Caco-2 (cell line): ENCODE data around the gene KDM4C. TPM values are rescaled to one million over a fixed set of nuclear protein-coding genes. Genes with fewer than 3 reads are reported as not detected.

ENCODE experiments used
- BruUV-seq: library from RNA; stranded (reverse); fragments of 400-500 nt; replicated peaks from 2 replicates; lab custom pipeline; 2021; lab: Mats Ljungman, UMichigan
- CTCF ChIA-PET: fragments of 300-600 bp; sonication (Branson Sonifier 250); formaldehyde crosslinking; loops from one replicate; lab custom pipeline; 2022; ENCODE audit warnings: antibody characterized with exemption; lab: Charles Lee
- POLR2A ChIA-PET: fragments of 300-600 bp; sonication (Branson Sonifier 250); formaldehyde crosslinking; loops from one replicate; lab custom pipeline; 2022; ENCODE audit warnings: antibody characterized with exemption; lab: Charles Lee
- DNase-seq, 2 experiments: peaks; one replicate each; pipeline versions ENCODE4 v3.0.0 to v3.0.0-alpha.2; 2020 to 2022
- H3K27me3 ChIP-seq: replicated peaks from 2 replicates; pipeline ENCODE4 v1.6.0; 2011; ENCODE audit warnings: low read length; ENCODE audit not compliant: control insufficient read depth, insufficient read depth
- H3K36me3 ChIP-seq: 2 replicates; pipeline ENCODE4 v1.5.1; 2011; ENCODE audit warnings: low read length; ENCODE audit not compliant: control insufficient read depth, insufficient read depth
- H3K4me1 ChIP-seq: fragments of 250-450 bp; sonication (Bioruptor Pico); 2 replicates; pipeline ENCODE4 v1.5.1; 2020; ENCODE audit warnings: mild to moderate bottlenecking
- H3K4me3 ChIP-seq: 2 replicates; pipeline ENCODE4 v1.5.1; 2011; ENCODE audit warnings: low read depth, mild to moderate bottlenecking, control low read depth, low read length
- H3K9me3 ChIP-seq: fragments of 250-450 bp; sonication (Bioruptor Pico); 2 replicates; pipeline ENCODE4 v1.5.1; 2020; ENCODE audit warnings: mild to moderate bottlenecking, moderate library complexity
- H3K27ac Mint-ChIP-seq: one replicate; pipeline ENCODE4 v1.8.0; 2022; ENCODE audit warnings: mixed read lengths; ENCODE audit not compliant: unreplicated experiment
- H3K27me3 Mint-ChIP-seq: one replicate; pipeline ENCODE4 v1.8.0; 2022; ENCODE audit warnings: mixed read lengths; ENCODE audit not compliant: insufficient read depth, unreplicated experiment
- H3K36me3 Mint-ChIP-seq: one replicate; pipeline ENCODE4 v1.8.0; 2022; ENCODE audit warnings: mild to moderate bottlenecking, mixed read lengths; ENCODE audit not compliant: insufficient read depth, unreplicated experiment
- H3K4me1 Mint-ChIP-seq: one replicate; pipeline ENCODE4 v1.8.0; 2022; ENCODE audit warnings: low read depth, mixed read lengths; ENCODE audit not compliant: unreplicated experiment
- H3K4me3 Mint-ChIP-seq: one replicate; pipeline ENCODE4 v1.8.0; 2022; ENCODE audit warnings: mild to moderate bottlenecking, moderate library complexity, mixed read lengths; ENCODE audit not compliant: unreplicated experiment
- H3K9me3 Mint-ChIP-seq: one replicate; pipeline ENCODE4 v1.8.0; 2022; ENCODE audit warnings: mixed read lengths; ENCODE audit not compliant: unreplicated experiment
- intact Hi-C: fragments of 100-400 bp; cut with micrococcal nuclease; formaldehyde crosslinking; loops from one replicate; pipeline ENCODE4 v1.10.0; 2022; ENCODE audit not compliant: unreplicated experiment
- total RNA-seq: library from RNA; stranded (reverse); gene quantifications from 2 replicates; pipeline ENCODE4 v1.2.3, GENCODE V29; 2022
- TF ChIP-seq, protein P1 (sequence below), 2 experiments: fragments of 200-600 bp in 1 of 2; IDR thresholded peaks; 1 replicate in 1 of 2; 2 replicates in 1 of 2; pipeline versions ENCODE4 v1.5.1 to v1.8.0; 2011 to 2022; ENCODE audit warnings: antibody characterized with exemption in 1 of 2, control low read depth in 1 of 2, inconsistent platforms in 1 of 2, low read depth in 1 of 2, low read length in 1 of 2, mild to moderate bottlenecking in 1 of 2, moderate library complexity in 1 of 2; ENCODE audit not compliant: insufficient read depth in 1 of 2, severe bottlenecking in 1 of 2, unreplicated experiment in 1 of 2

Gene KDM4C
- total RNA-seq, 1 experiment from 2014 or later: 40.3 TPM

DNA sequence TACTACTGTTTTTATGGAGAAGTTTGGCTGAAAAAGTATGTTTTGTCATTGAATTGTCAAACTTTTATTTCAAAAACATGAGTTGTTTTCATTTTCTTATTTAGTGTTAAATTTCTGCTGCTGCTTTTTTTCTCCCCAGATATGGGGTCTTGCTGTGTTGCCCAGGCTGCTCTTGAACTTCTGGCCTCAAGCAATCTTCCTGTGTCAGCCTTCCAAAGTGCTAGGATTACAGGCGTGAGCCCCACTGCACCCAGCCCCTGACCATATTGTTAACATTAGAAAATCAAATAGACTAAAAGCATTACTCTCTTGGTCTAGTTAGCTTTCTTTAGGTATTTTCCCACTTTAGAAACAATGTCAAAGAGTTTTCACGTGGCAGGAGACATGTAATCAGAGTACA lies 215.3 kb downstream of the KDM4C start:
- no peaks in the 10 kb centered on the region for H3K27me3 Mint-ChIP-seq
- TF ChIP-seq, protein P1, sequence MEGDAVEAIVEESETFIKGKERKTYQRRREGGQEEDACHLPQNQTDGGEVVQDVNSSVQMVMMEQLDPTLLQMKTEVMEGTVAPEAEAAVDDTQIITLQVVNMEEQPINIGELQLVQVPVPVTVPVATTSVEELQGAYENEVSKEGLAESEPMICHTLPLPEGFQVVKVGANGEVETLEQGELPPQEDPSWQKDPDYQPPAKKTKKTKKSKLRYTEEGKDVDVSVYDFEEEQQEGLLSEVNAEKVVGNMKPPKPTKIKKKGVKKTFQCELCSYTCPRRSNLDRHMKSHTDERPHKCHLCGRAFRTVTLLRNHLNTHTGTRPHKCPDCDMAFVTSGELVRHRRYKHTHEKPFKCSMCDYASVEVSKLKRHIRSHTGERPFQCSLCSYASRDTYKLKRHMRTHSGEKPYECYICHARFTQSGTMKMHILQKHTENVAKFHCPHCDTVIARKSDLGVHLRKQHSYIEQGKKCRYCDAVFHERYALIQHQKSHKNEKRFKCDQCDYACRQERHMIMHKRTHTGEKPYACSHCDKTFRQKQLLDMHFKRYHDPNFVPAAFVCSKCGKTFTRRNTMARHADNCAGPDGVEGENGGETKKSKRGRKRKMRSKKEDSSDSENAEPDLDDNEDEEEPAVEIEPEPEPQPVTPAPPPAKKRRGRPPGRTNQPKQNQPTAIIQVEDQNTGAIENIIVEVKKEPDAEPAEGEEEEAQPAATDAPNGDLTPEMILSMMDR (IDR thresholded peaks at IDR 0.05; ENCODE audit: insufficient read depth in 1 of 2, low read depth in 1 of 2, low read length in 1 of 2, severe bottlenecking in 1 of 2, unreplicated experiment in 1 of 2): no peak
- ChIA-PET POLR2A (no interaction called here), CTCF (no interaction called here)
- no peaks in the 10 kb centered on the region for H3K27me3 ChIP-seq
- H3K4me1 Mint-ChIP-seq: no peaks in the 10 kb centered on the region
- H3K27ac Mint-ChIP-seq: no peak overlapping the region
- no peaks in the 10 kb centered on the region for H3K36me3 Mint-ChIP-seq
- H3K36me3 ChIP-seq: no peaks in the 10 kb centered on the region
- no peak for DNase-seq
- H3K4me3 Mint-ChIP-seq: no peak overlapping the region
- H3K9me3 ChIP-seq: no peaks in the 10 kb centered on the region
- no peaks in the 10 kb centered on the region for H3K9me3 Mint-ChIP-seq
- no peak overlapping the region for H3K4me3 ChIP-seq
- intact Hi-C loops: no loop called here
- BruUV-seq: no TSS peak
- H3K4me1 ChIP-seq: no peaks in the 10 kb centered on the region

GRCh38 chr9:6973762-6974161 lies 216.0 kb downstream of the KDM4C start:
- H3K27me3 ChIP-seq: no peaks in the 10 kb centered on the region
- no peaks in the 10 kb centered on the region for H3K4me1 Mint-ChIP-seq
- H3K27me3 Mint-ChIP-seq: no peaks in the 10 kb centered on the region
- H3K4me3 Mint-ChIP-seq: no peak overlapping the region
- H3K27ac Mint-ChIP-seq: no peak overlapping the region
- CTCF ChIA-PET: no interaction called here
- no peak for DNase-seq
- H3K4me3 ChIP-seq: no peak overlapping the region
- no peaks in the 10 kb centered on the region for H3K36me3 Mint-ChIP-seq
- no peaks in the 10 kb centered on the region for H3K9me3 Mint-ChIP-seq
- H3K4me1 ChIP-seq: no peaks in the 10 kb centered on the region
- H3K9me3 ChIP-seq: no peaks in the 10 kb centered on the region
- POLR2A ChIA-PET: no interaction called here
- intact Hi-C loops: no loop called here
- TF ChIP-seq, protein P1 (IDR thresholded peaks at IDR 0.05; ENCODE audit: insufficient read depth in 1 of 2, low read depth in 1 of 2, low read length in 1 of 2, severe bottlenecking in 1 of 2, unreplicated experiment in 1 of 2): no peak
- no peaks in the 10 kb centered on the region for H3K36me3 ChIP-seq
- no TSS peak for BruUV-seq

DNA sequence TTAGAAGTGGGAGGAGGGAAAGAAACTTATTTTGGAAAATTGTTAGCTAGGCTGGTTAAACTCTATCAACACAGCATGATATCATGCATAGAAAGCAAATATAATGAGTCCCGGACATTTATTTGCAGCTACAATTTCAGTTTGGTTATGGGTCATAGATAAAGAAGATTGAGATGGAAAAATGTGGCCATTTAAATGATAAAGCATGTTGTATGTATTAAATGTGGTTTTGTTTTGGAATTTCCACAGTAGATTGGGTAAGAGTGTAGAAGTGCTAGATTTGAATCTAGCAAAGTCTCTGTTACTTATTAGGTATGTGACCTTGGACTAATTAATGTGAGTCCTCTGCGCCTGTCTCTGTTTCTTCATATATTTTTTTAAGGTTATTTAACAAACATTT lies 217.4 kb downstream of the KDM4C start:
- POLR2A ChIA-PET: no interaction called here
- H3K4me3 Mint-ChIP-seq: no peak overlapping the region

More for the DNA sequence above, 217.4 kb downstream of the KDM4C start:
- Histone ChIP-seq H3K9me3 (no peaks in the 10 kb centered on the region), H3K36me3 (no peaks in the 10 kb centered on the region), H3K4me1 (no peaks in the 10 kb centered on the region), H3K4me3 (no peak overlapping the region), H3K27me3 (no peaks in the 10 kb centered on the region)
- no peak for DNase-seq
- Mint-ChIP-seq H3K36me3 (peaks cover 6% of the 10 kb centered on the region), H3K27me3 (no peaks in the 10 kb centered on the region), H3K27ac (no peak overlapping the region), H3K9me3 (no peaks in the 10 kb centered on the region), H3K4me1 (no peaks in the 10 kb centered on the region)
- TF ChIP-seq, protein P1 (IDR thresholded peaks at IDR 0.05; ENCODE audit: insufficient read depth in 1 of 2, low read depth in 1 of 2, low read length in 1 of 2, severe bottlenecking in 1 of 2, unreplicated experiment in 1 of 2): no peak
- CTCF ChIA-PET: no interaction called here
- BruUV-seq: no TSS peak
- intact Hi-C loops: no loop called here
